K562 (cell line): ENCODE results near the gene CSMD2. TPM values are rescaled to one million over a fixed set of nuclear protein-coding genes. Genes with fewer than 3 reads are reported as not detected.

Experiments
- ATAC-seq: fragments of 200-7000 bp; cut with Tn5 transposase; 3 replicates; pipeline ENCODE4 v1.9.1; 2020; ENCODE audit warnings: moderate library complexity
- BruUV-seq: library from RNA; stranded (reverse); fragments of 400-500 nt; replicated peaks from 2 replicates; lab custom pipeline; 2021; lab: Mats Ljungman, UMichigan
- CTCF ChIA-PET: fragments of 300-600 bp; formaldehyde crosslinking; extraction: SDS; loops from one replicate; lab custom pipeline; 2021; ENCODE audit warnings: low intra/inter-chr PET ratio; lab: Yijun Ruan, JAX
- POLR2A ChIA-PET: fragments of 300-600, 350-650 bp; sonication (Branson Sonifier 250); formaldehyde crosslinking; extraction: SDS; loops from one replicate; lab custom pipeline; 2021; ENCODE audit warnings: antibody characterized with exemption, inconsistent platforms; lab: Yijun Ruan, JAX
- DNase-seq, 4 experiments: peaks; one replicate each; pipeline versions ENCODE4 v3.0.0 to v3.0.0-alpha.2; 2011 to 2018; ENCODE audit warnings: low spot score in 3 of 4, mixed read lengths in 3 of 4; ENCODE audit errors: extremely low read depth in 1 of 4
- FAIRE-seq: peaks from 2 replicates; lab custom pipeline; 2011; peaks lifted over from hg19 to GRCh38; lab: Jason Lieb, UNC
- H2AFZ ChIP-seq: 2 replicates; pipeline ENCODE4 v1.6.0; 2011; ENCODE audit warnings: low read depth, low read length, control low read depth, inconsistent platforms
- H3K27ac ChIP-seq: fragments of 200-600 bp; 3 replicates; pipeline ENCODE4 v1.8.0; 2011; ENCODE audit warnings: low read depth, mild to moderate bottlenecking, control low read depth, inconsistent platforms, low read length, moderate library complexity, mixed read lengths; ENCODE audit errors: extremely low read depth
- H3K27me3 ChIP-seq, 2 experiments: fragments of 300-600 bp in 1 of 2; 2 replicates in 1 of 2; 3 replicates in 1 of 2; pipeline versions ENCODE4 v1.6.0 to v1.8.0; 2011; ENCODE audit warnings: inconsistent platforms in 2 of 2, low read length in 2 of 2, mild to moderate bottlenecking in 1 of 2, mixed read lengths in 1 of 2, moderate library complexity in 1 of 2; ENCODE audit not compliant: control insufficient read depth in 2 of 2, insufficient read depth in 2 of 2
- H3K36me3 ChIP-seq: fragments of 300-600 bp; 3 replicates; pipeline ENCODE4 v1.8.0; 2011; ENCODE audit warnings: mild to moderate bottlenecking, low read length, inconsistent platforms; ENCODE audit not compliant: control insufficient read depth, insufficient read depth
- H3K4me1 ChIP-seq, 2 experiments: fragments of 200-600 bp in 1 of 2; replicated peaks in 1 of 2; 2 replicates in 1 of 2; 3 replicates in 1 of 2; pipeline versions ENCODE4 v1.5.1 to v1.8.0; 2011; ENCODE audit warnings: inconsistent platforms in 2 of 2, low read length in 2 of 2, mild to moderate bottlenecking in 1 of 2, mixed read lengths in 1 of 2, moderate library complexity in 1 of 2; ENCODE audit not compliant: control insufficient read depth in 2 of 2, insufficient read depth in 2 of 2
- H3K4me2 ChIP-seq: 2 replicates; pipeline ENCODE4 v1.6.1; 2011; ENCODE audit warnings: low read length, control low read depth, inconsistent platforms, mixed read lengths; ENCODE audit not compliant: insufficient read depth
- H3K4me3 ChIP-seq: fragments of 200-600 bp; sonication (generic), shearing (Covaris generic); 2 replicates; pipeline ENCODE4 v1.5.1; 2016; ENCODE audit warnings: control low read depth, inconsistent platforms
- H3K79me2 ChIP-seq: fragments of 200-600 bp; 3 replicates; pipeline ENCODE4 v1.8.0; 2011; ENCODE audit warnings: low read length, inconsistent platforms; ENCODE audit not compliant: control insufficient read depth, insufficient read depth
- H3K9ac ChIP-seq, 2 experiments: 2 replicates each; pipeline versions ENCODE4 v1.6.0 to v1.6.1; 2011; ENCODE audit warnings: low read depth in 2 of 2, low read length in 2 of 2, control low read depth in 1 of 2, inconsistent platforms in 1 of 2, mild to moderate bottlenecking in 1 of 2, mixed read lengths in 1 of 2; ENCODE audit not compliant: insufficient read depth in 1 of 2
- H3K9me1 ChIP-seq: one replicate; pipeline ENCODE4 v1.6.0; 2011; ENCODE audit warnings: inconsistent platforms, mild to moderate bottlenecking, low read length, moderate library complexity; ENCODE audit not compliant: control insufficient read depth, insufficient read depth
- H3K9me3 ChIP-seq: replicated peaks from 2 replicates; pipeline ENCODE4 v1.5.1; 2011; ENCODE audit warnings: low read depth, low read length, inconsistent platforms; ENCODE audit not compliant: control insufficient read depth, insufficient read depth
- H4K20me1 ChIP-seq: replicated peaks from 2 replicates; pipeline ENCODE4 v1.6.1; 2011; ENCODE audit warnings: low read length, inconsistent platforms, mixed read lengths; ENCODE audit not compliant: control insufficient read depth, insufficient read depth
- BCOR ChIP-seq: fragments of 450-650 bp; IDR thresholded peaks from 2 replicates; pipeline ENCODE4 v1.6.1; 2016
- ZBTB11 ChIP-seq, 3 experiments: fragments of 200-800 bp in 1 of 3; fragments of 250-450 bp in 1 of 3; fragments of 450-650 bp in 1 of 3; sonication (Bioruptor Pico) in 1 of 3; sonication (Bioruptor generic) in 1 of 3; formaldehyde crosslinking in 1 of 3; IDR thresholded peaks; 2 replicates each; pipeline versions ENCODE4 v1.6.1 to v1.8.0; 2016 to 2022; ENCODE audit warnings: mild to moderate bottlenecking in 2 of 3, missing genetic modification characterization in 2 of 3, missing compliant biosample characterization in 1 of 3, moderate library complexity in 1 of 3
- ZNF24 ChIP-seq: fragments of 450-650 bp; IDR thresholded peaks from 2 replicates; pipeline ENCODE4 v1.6.1; 2016
- ZNF699 ChIP-seq: fragments of 250-450 bp; sonication (Bioruptor Pico); IDR thresholded peaks from 2 replicates; pipeline ENCODE4 v1.8.0; 2021; ENCODE audit warnings: mild to moderate bottlenecking, moderate library complexity; ENCODE audit not compliant: insufficient replicate concordance
- ZNF79 ChIP-seq: fragments of 250-450 bp; sonication (Bioruptor Pico); IDR thresholded peaks from 2 replicates; pipeline ENCODE4 v1.4.0; 2020; ENCODE audit warnings: low read depth, mild to moderate bottlenecking, moderate library complexity
- ZNF830 ChIP-seq: fragments of 250-450 bp; sonication (Bioruptor Pico); IDR thresholded peaks from 2 replicates; pipeline ENCODE4 v1.5.0; 2021; ENCODE audit warnings: mild to moderate bottlenecking
- ZSCAN32 ChIP-seq: fragments of 450-650 bp; formaldehyde crosslinking; IDR thresholded peaks from 2 replicates; pipeline ENCODE4 v1.4.0; 2020; ENCODE audit warnings: mild to moderate bottlenecking, moderate library complexity
- WGBS: fragments of 100-300 bp; shearing (Covaris generic); methylation state at CpG from one replicate; pipeline ENCODE4 v1.1.6; 2016; ENCODE audit warnings: low coverage, mixed read lengths; ENCODE audit not compliant: insufficient coverage; ENCODE audit errors: missing lambda C conversion rate; 5-methylcytosine and 5-hydroxymethylcytosine counted together
- in situ Hi-C: fragments of 300-500 bp; cut with MboI; formaldehyde crosslinking; loops from 4 replicates; pipeline ENCODE4 v1.15.0; 2018; ENCODE audit warnings: inconsistent platforms, mixed read lengths
- intact Hi-C: fragments of 100-400 bp; cut with micrococcal nuclease; formaldehyde crosslinking; loops from 2 replicates; pipeline ENCODE4 v1.14.2; 2022
- polyA plus RNA-seq, 8 experiments: library from polyadenylated mRNA; depleted of rRNA in 4 of 8; stranded (reverse) in 5 of 8; unstranded in 3 of 8; fragments of >200 nt; fragmentation: Nextera tagmentation in 2 of 8; fragmentation: Illumina TruSeq in 1 of 8; extraction: Ambion mirVana in 2 of 8; extraction: Trizol in 1 of 8; gene quantifications; 2 replicates each; pipeline versions ENCODE4 v1.2.1 to v1.2.3, GENCODE V29; 2011 to 2014; ENCODE audit warnings: inconsistent platforms in 1 of 8, missing spikeins in 1 of 8
- total RNA-seq, 7 experiments: library from RNA; depleted of rRNA in 6 of 7; stranded (reverse); fragments of >200 nt in 6 of 7; fragmentation: Illumina TruSeq in 2 of 7; extraction: Trizol in 2 of 7; gene quantifications; 2 replicates each; pipeline versions ENCODE4 v1.2.1 to v1.2.3, GENCODE V29; 2011 to 2021; ENCODE audit warnings: low replicate concordance in 1 of 7
- TF ChIP-seq, protein P1 (sequence below): sonication (generic); IDR thresholded peaks from 2 replicates; pipeline ENCODE4 v1.6.1; 2016
- TF ChIP-seq, protein P2 (sequence below): sonication (generic); formaldehyde crosslinking; IDR thresholded peaks from 2 replicates; pipeline ENCODE4 v1.8.1; 2023; ENCODE audit warnings: missing genetic modification reagents, mild to moderate bottlenecking, borderline replicate concordance
- TF ChIP-seq, protein P3 (sequence below): IDR thresholded peaks from 3 replicates; pipeline ENCODE4 v1.6.1; 2011; ENCODE audit warnings: borderline replicate concordance, mild to moderate bottlenecking, moderate library complexity; ENCODE audit not compliant: insufficient read length; ENCODE audit errors: extremely low read depth

Gene CSMD2
- total and polyA plus RNA-seq, 9 of the 15 experiments (the other 6 are each of a cell fraction or from before 2014, with no cell fraction given), result not detected

GRCh38 chr1:33914531-33914930, 250.5 kb downstream of the CSMD2 start:
- no TSS peak for BruUV-seq
- Histone ChIP-seq H2AFZ (no peak overlapping the region), H3K9me1 (no peaks in the 10 kb centered on the region), H3K79me2 (no peaks in the 10 kb centered on the region), H3K27ac (no peak overlapping the region), H3K27me3 (no peaks in the 10 kb centered on the region), H3K9me3 (no peaks in the 10 kb centered on the region), H3K4me3 (no peak overlapping the region), H3K4me2 (no peak overlapping the region), H4K20me1 (no peaks in the 10 kb centered on the region), H3K9ac (no peak overlapping the region), H3K4me1 (peaks cover 0 to 3% of the 10 kb centered on the region in 2 experiments; a peak in 3 of 5 replicates), H3K36me3 (no peaks in the 10 kb centered on the region)
- in situ Hi-C loops, result no loop called here
- no peak for ATAC-seq
- POLR2A ChIA-PET, result interaction anchor here (1.6 kb wide), 1 partner anchor 10 kb away, joined by 3 read pairs; no protein-coding TSS in a partner anchor
- FAIRE-seq, result no peak
- no peak for DNase-seq
- intact Hi-C loops, result no loop called here
- WGBS, result 0% methylated on average over 2 of the region's 2 CpGs
- CTCF ChIA-PET, result no interaction called here
- TF ChIP-seq ZNF830 (CRISPR knock-in tag) (no peak), ZBTB11 (CRISPR knock-in tag; IDR thresholded peaks at IDR 0.05) (no peak), ZSCAN32 (CRISPR knock-in tag) (no peak), ZNF699 (CRISPR knock-in tag) (no peak), ZNF24 (no peak), BCOR (no peak), ZNF79 (CRISPR knock-in tag) (no peak)
- TF ChIP-seq, protein P1, sequence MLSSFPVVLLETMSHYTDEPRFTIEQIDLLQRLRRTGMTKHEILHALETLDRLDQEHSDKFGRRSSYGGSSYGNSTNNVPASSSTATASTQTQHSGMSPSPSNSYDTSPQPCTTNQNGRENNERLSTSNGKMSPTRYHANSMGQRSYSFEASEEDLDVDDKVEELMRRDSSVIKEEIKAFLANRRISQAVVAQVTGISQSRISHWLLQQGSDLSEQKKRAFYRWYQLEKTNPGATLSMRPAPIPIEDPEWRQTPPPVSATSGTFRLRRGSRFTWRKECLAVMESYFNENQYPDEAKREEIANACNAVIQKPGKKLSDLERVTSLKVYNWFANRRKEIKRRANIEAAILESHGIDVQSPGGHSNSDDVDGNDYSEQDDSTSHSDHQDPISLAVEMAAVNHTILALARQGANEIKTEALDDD, result no peak
- TF ChIP-seq, protein P2, sequence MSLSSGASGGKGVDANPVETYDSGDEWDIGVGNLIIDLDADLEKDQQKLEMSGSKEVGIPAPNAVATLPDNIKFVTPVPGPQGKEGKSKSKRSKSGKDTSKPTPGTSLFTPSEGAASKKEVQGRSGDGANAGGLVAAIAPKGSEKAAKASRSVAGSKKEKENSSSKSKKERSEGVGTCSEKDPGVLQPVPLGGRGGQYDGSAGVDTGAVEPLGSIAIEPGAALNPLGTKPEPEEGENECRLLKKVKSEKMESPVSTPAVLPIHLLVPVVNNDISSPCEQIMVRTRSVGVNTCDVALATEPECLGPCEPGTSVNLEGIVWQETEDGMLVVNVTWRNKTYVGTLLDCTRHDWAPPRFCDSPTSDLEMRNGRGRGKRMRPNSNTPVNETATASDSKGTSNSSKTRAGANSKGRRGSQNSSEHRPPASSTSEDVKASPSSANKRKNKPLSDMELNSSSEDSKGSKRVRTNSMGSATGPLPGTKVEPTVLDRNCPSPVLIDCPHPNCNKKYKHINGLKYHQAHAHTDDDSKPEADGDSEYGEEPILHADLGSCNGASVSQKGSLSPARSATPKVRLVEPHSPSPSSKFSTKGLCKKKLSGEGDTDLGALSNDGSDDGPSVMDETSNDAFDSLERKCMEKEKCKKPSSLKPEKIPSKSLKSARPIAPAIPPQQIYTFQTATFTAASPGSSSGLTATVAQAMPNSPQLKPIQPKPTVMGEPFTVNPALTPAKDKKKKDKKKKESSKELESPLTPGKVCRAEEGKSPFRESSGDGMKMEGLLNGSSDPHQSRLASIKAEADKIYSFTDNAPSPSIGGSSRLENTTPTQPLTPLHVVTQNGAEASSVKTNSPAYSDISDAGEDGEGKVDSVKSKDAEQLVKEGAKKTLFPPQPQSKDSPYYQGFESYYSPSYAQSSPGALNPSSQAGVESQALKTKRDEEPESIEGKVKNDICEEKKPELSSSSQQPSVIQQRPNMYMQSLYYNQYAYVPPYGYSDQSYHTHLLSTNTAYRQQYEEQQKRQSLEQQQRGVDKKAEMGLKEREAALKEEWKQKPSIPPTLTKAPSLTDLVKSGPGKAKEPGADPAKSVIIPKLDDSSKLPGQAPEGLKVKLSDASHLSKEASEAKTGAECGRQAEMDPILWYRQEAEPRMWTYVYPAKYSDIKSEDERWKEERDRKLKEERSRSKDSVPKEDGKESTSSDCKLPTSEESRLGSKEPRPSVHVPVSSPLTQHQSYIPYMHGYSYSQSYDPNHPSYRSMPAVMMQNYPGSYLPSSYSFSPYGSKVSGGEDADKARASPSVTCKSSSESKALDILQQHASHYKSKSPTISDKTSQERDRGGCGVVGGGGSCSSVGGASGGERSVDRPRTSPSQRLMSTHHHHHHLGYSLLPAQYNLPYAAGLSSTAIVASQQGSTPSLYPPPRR (CRISPR knock-in tag), result no peak
- TF ChIP-seq, protein P3, sequence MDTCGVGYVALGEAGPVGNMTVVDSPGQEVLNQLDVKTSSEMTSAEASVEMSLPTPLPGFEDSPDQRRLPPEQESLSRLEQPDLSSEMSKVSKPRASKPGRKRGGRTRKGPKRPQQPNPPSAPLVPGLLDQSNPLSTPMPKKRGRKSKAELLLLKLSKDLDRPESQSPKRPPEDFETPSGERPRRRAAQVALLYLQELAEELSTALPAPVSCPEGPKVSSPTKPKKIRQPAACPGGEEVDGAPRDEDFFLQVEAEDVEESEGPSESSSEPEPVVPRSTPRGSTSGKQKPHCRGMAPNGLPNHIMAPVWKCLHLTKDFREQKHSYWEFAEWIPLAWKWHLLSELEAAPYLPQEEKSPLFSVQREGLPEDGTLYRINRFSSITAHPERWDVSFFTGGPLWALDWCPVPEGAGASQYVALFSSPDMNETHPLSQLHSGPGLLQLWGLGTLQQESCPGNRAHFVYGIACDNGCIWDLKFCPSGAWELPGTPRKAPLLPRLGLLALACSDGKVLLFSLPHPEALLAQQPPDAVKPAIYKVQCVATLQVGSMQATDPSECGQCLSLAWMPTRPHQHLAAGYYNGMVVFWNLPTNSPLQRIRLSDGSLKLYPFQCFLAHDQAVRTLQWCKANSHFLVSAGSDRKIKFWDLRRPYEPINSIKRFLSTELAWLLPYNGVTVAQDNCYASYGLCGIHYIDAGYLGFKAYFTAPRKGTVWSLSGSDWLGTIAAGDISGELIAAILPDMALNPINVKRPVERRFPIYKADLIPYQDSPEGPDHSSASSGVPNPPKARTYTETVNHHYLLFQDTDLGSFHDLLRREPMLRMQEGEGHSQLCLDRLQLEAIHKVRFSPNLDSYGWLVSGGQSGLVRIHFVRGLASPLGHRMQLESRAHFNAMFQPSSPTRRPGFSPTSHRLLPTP, result no peak
